ENCODE data around the gene NUDT13.

DNA sequence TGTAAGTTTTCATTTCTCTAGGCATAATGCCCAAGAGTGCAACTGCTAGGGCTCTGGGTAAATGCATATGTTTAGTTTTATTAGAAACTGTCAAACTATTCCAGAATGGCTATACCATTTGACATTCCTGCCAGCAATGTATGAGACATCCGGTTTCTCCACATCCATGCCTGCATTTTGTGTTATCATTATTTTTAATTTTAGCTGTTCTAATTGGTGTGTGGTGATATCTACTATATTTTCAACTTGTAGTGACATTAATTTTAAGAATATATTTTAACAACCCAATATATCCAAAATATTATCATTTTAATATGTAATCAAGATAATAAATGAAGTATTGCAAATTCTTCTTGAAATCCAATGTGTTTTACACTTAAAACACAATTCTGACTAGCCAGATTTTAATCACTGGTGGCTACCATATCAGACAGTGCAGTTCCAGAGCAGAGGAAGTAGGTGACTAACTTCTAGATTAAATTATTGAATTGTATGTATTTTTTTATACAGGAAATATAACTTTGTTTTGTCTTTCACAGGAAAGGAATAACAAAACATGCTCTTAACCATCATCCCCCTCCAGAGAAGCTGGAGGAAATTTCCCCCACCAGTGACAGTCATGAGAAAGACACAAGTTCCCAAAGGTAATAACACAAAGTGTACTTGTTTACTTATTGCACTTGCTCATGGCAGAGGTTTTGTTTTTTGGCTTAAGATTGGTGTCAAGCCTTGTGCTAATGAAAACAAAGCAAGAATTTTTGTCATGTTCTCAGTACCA, 64.1 kb downstream of the NUDT13 start:
- TF ChIP-seq MAFK (IDR thresholded peaks at IDR 0.05; ENCODE audit: partially characterized antibody) (no peak), RFX5 (IDR thresholded peaks at IDR 0.05) (no peak), POLR2A (IDR thresholded peaks at IDR 0.05; ENCODE audit: low read length) (no peak), CBX8 (IDR thresholded peaks at IDR 0.05) (no peak), CBX2 (IDR thresholded peaks at IDR 0.05; ENCODE audit: borderline replicate concordance, low read depth) (no peak), MAZ (IDR thresholded peaks at IDR 0.05; ENCODE audit: borderline replicate concordance, low read depth, low read length) (no peak), JUNB (IDR thresholded peaks at IDR 0.05) (no peak), CTCF (IDR thresholded peaks at IDR 0.05) (no peak), JUN (IDR thresholded peaks at IDR 0.05) (no peak), NFE2L2 (conservative IDR thresholded peaks at IDR 0.05; ENCODE audit: low read length) (no peak), RNF2 (IDR thresholded peaks at IDR 0.05; ENCODE audit: borderline replicate concordance, low read depth) (no peak)
- TF ChIP-seq, protein P1, sequence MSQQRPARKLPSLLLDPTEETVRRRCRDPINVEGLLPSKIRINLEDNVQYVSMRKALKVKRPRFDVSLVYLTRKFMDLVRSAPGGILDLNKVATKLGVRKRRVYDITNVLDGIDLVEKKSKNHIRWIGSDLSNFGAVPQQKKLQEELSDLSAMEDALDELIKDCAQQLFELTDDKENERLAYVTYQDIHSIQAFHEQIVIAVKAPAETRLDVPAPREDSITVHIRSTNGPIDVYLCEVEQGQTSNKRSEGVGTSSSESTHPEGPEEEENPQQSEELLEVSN (IDR thresholded peaks at IDR 0.05; ENCODE audit: borderline replicate concordance, low read depth) = no peak
- TF ChIP-seq, protein P2, sequence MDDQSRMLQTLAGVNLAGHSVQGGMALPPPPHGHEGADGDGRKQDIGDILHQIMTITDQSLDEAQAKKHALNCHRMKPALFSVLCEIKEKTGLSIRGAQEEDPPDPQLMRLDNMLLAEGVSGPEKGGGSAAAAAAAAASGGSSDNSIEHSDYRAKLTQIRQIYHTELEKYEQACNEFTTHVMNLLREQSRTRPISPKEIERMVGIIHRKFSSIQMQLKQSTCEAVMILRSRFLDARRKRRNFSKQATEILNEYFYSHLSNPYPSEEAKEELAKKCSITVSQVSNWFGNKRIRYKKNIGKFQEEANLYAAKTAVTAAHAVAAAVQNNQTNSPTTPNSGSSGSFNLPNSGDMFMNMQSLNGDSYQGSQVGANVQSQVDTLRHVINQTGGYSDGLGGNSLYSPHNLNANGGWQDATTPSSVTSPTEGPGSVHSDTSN (IDR thresholded peaks at IDR 0.05) = no peak
